ENCODE results near the gene MCUB. TPM values are rescaled to one million over a fixed set of nuclear protein-coding genes. Genes with fewer than 3 reads are reported as not detected.

MCUB gene
- total and polyA plus RNA-seq, 2 of the 13 experiments (the other 11 are each of a cell fraction or from before 2014, with no cell fraction given): 0.95 to 2.2 TPM

DNA sequence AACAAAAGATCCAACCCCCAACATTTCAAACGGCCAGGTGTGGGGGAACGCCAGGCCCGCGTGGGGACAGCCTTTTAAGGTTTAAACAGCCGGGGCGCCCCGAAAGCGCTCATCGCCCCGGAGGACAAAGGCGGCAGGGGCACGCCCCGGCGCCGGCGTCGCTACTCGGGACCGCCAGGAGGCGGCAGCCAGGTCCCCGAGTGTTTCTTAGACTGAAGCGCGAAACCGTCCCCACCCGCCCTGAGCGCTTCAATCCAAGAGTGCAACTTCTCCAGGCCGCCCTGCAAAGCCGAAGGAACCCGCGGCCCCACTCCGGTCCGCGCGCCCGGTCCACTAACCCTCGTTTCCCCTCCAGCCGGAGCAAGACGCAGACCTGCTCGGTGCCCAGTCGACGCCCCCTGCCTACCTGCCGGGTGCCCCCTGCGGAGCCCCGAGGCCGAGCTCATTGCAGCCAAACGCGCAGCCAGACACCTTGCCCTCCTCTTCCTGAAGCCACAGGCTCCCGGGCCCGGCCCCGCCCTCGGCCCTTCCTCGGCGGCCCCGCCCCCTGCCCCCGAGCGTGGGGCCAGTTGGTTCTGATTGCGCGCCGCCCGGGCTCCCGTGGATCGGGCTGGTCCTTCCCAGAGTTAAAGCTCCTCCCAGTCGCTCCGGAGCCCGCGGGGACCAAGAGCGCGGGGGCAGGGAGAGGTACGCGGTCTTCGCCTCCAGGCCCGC is 143.1 kb downstream of the MCUB start, which contains the start of gene CASP6 (continued):
- TF ChIP-seq RBFOX2 (IDR thresholded peaks at IDR 0.05; ENCODE audit: low read depth, low read length): peak; percentile 69
- TF ChIP-seq, protein P1, sequence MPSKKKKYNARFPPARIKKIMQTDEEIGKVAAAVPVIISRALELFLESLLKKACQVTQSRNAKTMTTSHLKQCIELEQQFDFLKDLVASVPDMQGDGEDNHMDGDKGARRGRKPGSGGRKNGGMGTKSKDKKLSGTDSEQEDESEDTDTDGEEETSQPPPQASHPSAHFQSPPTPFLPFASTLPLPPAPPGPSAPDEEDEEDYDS (CRISPR knock-in tag; IDR thresholded peaks at IDR 0.05): 0 out of 2 replicates have a peak, but pooled peaks have one; percentile 21
- TF ChIP-seq TFDP1 (CRISPR knock-in tag; IDR thresholded peaks at IDR 0.05; ENCODE audit: borderline replicate concordance): peak; percentile 8; the same call in 1 of the 2 replicates
- TF ChIP-seq SP1 (IDR thresholded peaks at IDR 0.05): no peak
- no peak for TF ChIP-seq SP1 (CRISPR knock-in tag; IDR thresholded peaks at IDR 0.05)
- 0 out of 2 replicates have a peak, but pooled peaks have one; percentile 27 for TF ChIP-seq POGZ (CRISPR knock-in tag; IDR thresholded peaks at IDR 0.05)
- TF ChIP-seq REPIN1 (CRISPR knock-in tag; IDR thresholded peaks at IDR 0.05; ENCODE audit: borderline replicate concordance, low read depth): 0 out of 2 replicates have a peak, but pooled peaks have one; percentile 29
- TF ChIP-seq ZFX (CRISPR knock-in tag; IDR thresholded peaks at IDR 0.05; ENCODE audit: low read depth): peak; percentile 59
- TF ChIP-seq RAD21 (CRISPR knock-in tag; IDR thresholded peaks at IDR 0.05): 0 out of 2 replicates have a peak, but pooled peaks have one; percentile 28
- TF ChIP-seq GMEB1 (CRISPR knock-in tag; IDR thresholded peaks at IDR 0.05; ENCODE audit: borderline replicate concordance): peak; percentile 26; the same call in 1 of the 2 replicates
- no peak for TF ChIP-seq SIN3A (IDR thresholded peaks at IDR 0.05; ENCODE audit: borderline replicate concordance, low read depth, low read length)
- TF ChIP-seq ZNF713 (CRISPR knock-in tag; IDR thresholded peaks at IDR 0.05): no peak
- peak; percentile 47 for TF ChIP-seq GATAD2A (CRISPR knock-in tag; IDR thresholded peaks at IDR 0.05)
- TF ChIP-seq BRD4 (CRISPR knock-in tag; IDR thresholded peaks at IDR 0.05): no peak
- no peak for TF ChIP-seq CCDC6 (CRISPR knock-in tag; IDR thresholded peaks at IDR 0.05)
- TF ChIP-seq MED1 (CRISPR knock-in tag; IDR thresholded peaks at IDR 0.05): peak; percentile 33; the same call in 1 of the 2 replicates
- no peak for TF ChIP-seq TEAD3 (CRISPR knock-in tag; optimal IDR thresholded peaks at IDR 0.05; ENCODE audit: borderline replicate concordance)
- no peak; the same call in 1 of the 2 replicates for TF ChIP-seq NFYB (CRISPR knock-in tag; IDR thresholded peaks at IDR 0.05)
- no peak for TF ChIP-seq ZNF652 (CRISPR knock-in tag; IDR thresholded peaks at IDR 0.05; ENCODE audit: borderline replicate concordance, low read depth)
- no peak for TF ChIP-seq PHF20 (CRISPR knock-in tag; IDR thresholded peaks at IDR 0.05)
- TF ChIP-seq MYPOP (CRISPR knock-in tag; IDR thresholded peaks at IDR 0.05): peak; percentile 35; the same call in 1 of the 2 replicates
- no peak for TF ChIP-seq NCOA5 (CRISPR knock-in tag; IDR thresholded peaks at IDR 0.05)
- TF ChIP-seq ZSCAN29 (CRISPR knock-in tag; conservative IDR thresholded peaks at IDR 0.05): no peak
- peak; percentile 39; the same call in 1 of the 2 replicates for TF ChIP-seq TAF1 (CRISPR knock-in tag; IDR thresholded peaks at IDR 0.05)
